Endothelial cell of umbilical vein (primary cell): ENCODE results near the gene KIDINS220. TPM values are rescaled to one million over a fixed set of nuclear protein-coding genes. Genes with fewer than 3 reads are reported as not detected.

Experiments used
- BruUV-seq: library from RNA; stranded (reverse); fragments of 400-500 nt; replicated peaks from 2 replicates; lab custom pipeline; 2021; lab: Mats Ljungman, UMichigan
- CTCF ChIA-PET: fragments of 300-600, 350-600 bp; sonication (Branson Sonifier 250); formaldehyde crosslinking; loops from one replicate; lab custom pipeline; 2021; ENCODE audit warnings: antibody characterized with exemption, inconsistent platforms; lab: Charles Lee
- POLR2A ChIA-PET: fragments of 300-600, 350-600 bp; sonication (Branson Sonifier 250); formaldehyde crosslinking; loops from one replicate; lab custom pipeline; 2021; ENCODE audit warnings: antibody characterized with exemption, inconsistent platforms; lab: Charles Lee
- DNase-seq: peaks from one replicate; pipeline ENCODE4 v3.0.0-alpha.2; 2011; ENCODE audit warnings: low read depth, low spot score
- FAIRE-seq: peaks from 2 replicates; lab custom pipeline; 2011; peaks lifted over from hg19 to GRCh38; lab: Jason Lieb, UNC
- H2AFZ ChIP-seq: 2 replicates; pipeline ENCODE4 v1.6.0; 2012; ENCODE audit warnings: low read depth, low read length, control low read depth, inconsistent platforms
- H3K27ac ChIP-seq: 2 replicates; pipeline ENCODE4 v1.5.1; 2011; ENCODE audit warnings: low read depth, mild to moderate bottlenecking, control low read depth, low read length, moderate library complexity; ENCODE audit not compliant: insufficient read depth
- H3K27me3 ChIP-seq, 2 experiments: 2 replicates each; pipeline versions ENCODE4 v1.6.0 to v1.6.1; 2011; ENCODE audit warnings: low read length in 2 of 2, mixed read lengths in 1 of 2; ENCODE audit not compliant: control insufficient read depth in 2 of 2, insufficient read depth in 2 of 2
- H3K36me3 ChIP-seq, 2 experiments: 2 replicates in 1 of 2; 3 replicates in 1 of 2; pipeline ENCODE4 v1.5.1; 2011; ENCODE audit warnings: low read length in 2 of 2, mild to moderate bottlenecking in 1 of 2, moderate library complexity in 1 of 2; ENCODE audit not compliant: control insufficient read depth in 2 of 2, insufficient read depth in 2 of 2; ENCODE audit errors: extremely low read depth in 1 of 2
- H3K4me1 ChIP-seq: 3 replicates; pipeline ENCODE4 v1.5.1; 2011; ENCODE audit warnings: mild to moderate bottlenecking, low read length; ENCODE audit not compliant: control insufficient read depth, insufficient read depth; ENCODE audit errors: extremely low read depth
- H3K4me2 ChIP-seq: 2 replicates; pipeline ENCODE4 v1.6.1; 2011; ENCODE audit warnings: low read length, control low read depth, mixed read lengths; ENCODE audit not compliant: insufficient read depth
- H3K4me3 ChIP-seq, 3 experiments: fragments of 200-600 bp in 1 of 3; sonication (generic), shearing (Covaris generic) in 1 of 3; replicated peaks in 1 of 3; 2 replicates each; pipeline ENCODE4 v1.5.1; 2011 to 2016; ENCODE audit warnings: control low read depth in 3 of 3, low read length in 3 of 3, mild to moderate bottlenecking in 2 of 3, inconsistent platforms in 1 of 3, low read depth in 1 of 3, moderate library complexity in 1 of 3; ENCODE audit not compliant: insufficient read depth in 1 of 3
- H3K79me2 ChIP-seq: 2 replicates; pipeline ENCODE4 v1.6.0; 2012; ENCODE audit warnings: low read length, inconsistent platforms; ENCODE audit not compliant: control insufficient read depth, insufficient read depth
- H3K9ac ChIP-seq: replicated peaks from 2 replicates; pipeline ENCODE3; 2011; ENCODE audit warnings: low read length, control low read depth; ENCODE audit not compliant: insufficient read depth; ENCODE audit errors: extremely low read depth
- H3K9me1 ChIP-seq: replicated peaks from 3 replicates; pipeline ENCODE4 v1.6.0; 2011; ENCODE audit warnings: mild to moderate bottlenecking, low read length; ENCODE audit not compliant: control insufficient read depth, insufficient read depth; ENCODE audit errors: extremely low read depth
- H3K9me3 ChIP-seq: replicated peaks from 2 replicates; pipeline ENCODE4 v1.5.1; 2012; ENCODE audit warnings: low read length, inconsistent platforms; ENCODE audit not compliant: control insufficient read depth, insufficient read depth
- H4K20me1 ChIP-seq: replicated peaks from 2 replicates; pipeline ENCODE3; 2011; ENCODE audit warnings: mild to moderate bottlenecking, low read length; ENCODE audit not compliant: control insufficient read depth, insufficient read depth; ENCODE audit errors: extremely low read depth
- EZH2 ChIP-seq: IDR thresholded peaks from 2 replicates; pipeline ENCODE4 v1.6.1; 2012; ENCODE audit warnings: borderline replicate concordance, low read depth, mild to moderate bottlenecking, moderate library complexity, low read length, inconsistent platforms; ENCODE audit not compliant: severe bottlenecking
- FOS ChIP-seq: IDR thresholded peaks from 2 replicates; pipeline ENCODE4 v1.6.1; 2011; ENCODE audit warnings: mild to moderate bottlenecking, low read length, moderate library complexity, borderline replicate concordance; ENCODE audit not compliant: insufficient read depth
- GATA2 ChIP-seq: IDR thresholded peaks from 2 replicates; pipeline ENCODE4 v1.7.0; 2011; ENCODE audit warnings: low read depth, mild to moderate bottlenecking, moderate library complexity, mixed read lengths, low read length; ENCODE audit not compliant: insufficient read length, insufficient read depth
- JUN ChIP-seq: IDR thresholded peaks from 2 replicates; pipeline ENCODE4 v1.6.1; 2011; ENCODE audit warnings: borderline replicate concordance, low read depth; ENCODE audit not compliant: insufficient read length, insufficient read depth
- MAX ChIP-seq: IDR thresholded peaks from 2 replicates; pipeline ENCODE4 v1.6.1; 2011; ENCODE audit not compliant: insufficient read depth, insufficient read length
- MYC ChIP-seq: IDR thresholded peaks from one replicate; pipeline ENCODE4 v1.6.1; 2011; ENCODE audit warnings: mild to moderate bottlenecking, low read depth, low read length
- POLR2A ChIP-seq: IDR thresholded peaks from 2 replicates; pipeline ENCODE4 v1.6.1; 2012; ENCODE audit warnings: low read depth, mild to moderate bottlenecking, control low read depth, low read length
- POLR2AphosphoS5 ChIP-seq: IDR thresholded peaks from 2 replicates; pipeline ENCODE4 v1.6.1; 2012; ENCODE audit warnings: low read depth, mild to moderate bottlenecking, control low read depth, low read length, moderate library complexity; ENCODE audit not compliant: insufficient read depth
- dilution Hi-C: fragments of 300-500 bp; cut with MboI; formaldehyde crosslinking; loops from one replicate; pipeline ENCODE4 v1.15.0; 2019; ENCODE audit warnings: low sequenced_read_pairs; ENCODE audit not compliant: extremely low pct_ligation_motif_present
- intact Hi-C: fragments of 100-400 bp; cut with micrococcal nuclease; formaldehyde crosslinking; loops from one replicate; pipeline ENCODE4 v1.10.0; 2022
- polyA plus RNA-seq, 4 experiments: library from polyadenylated mRNA; depleted of rRNA in 3 of 4; stranded (reverse) in 3 of 4; unstranded in 1 of 4; fragments of >200 nt; gene quantifications; 2 replicates each; pipeline versions ENCODE4 v1.2.1 to v1.2.3, GENCODE V29; 2011 to 2012; ENCODE audit warnings: missing spikeins in 1 of 4
- total RNA-seq: library from RNA; stranded (reverse); gene quantifications from 2 replicates; pipeline ENCODE4 v1.2.3, GENCODE V29; 2021
- TF ChIP-seq, protein P1 (sequence below), 2 donors: IDR thresholded peaks; 1 replicate in 1 of 2; 2 replicates in 1 of 2; pipeline ENCODE4 v1.5.1; 2011; ENCODE audit warnings: low read length in 2 of 2, mild to moderate bottlenecking in 2 of 2, moderate library complexity in 2 of 2, control low read depth in 1 of 2, inconsistent platforms in 1 of 2, low read depth in 1 of 2; ENCODE audit not compliant: insufficient read depth in 1 of 2; ENCODE audit errors: extremely low read depth in 1 of 2

Gene KIDINS220
- total and polyA plus RNA-seq, 2 donors (not counting 3 experiments of a cell fraction or from before 2014, with no cell fraction given) = 33.9 to 41.3 TPM

DNA sequence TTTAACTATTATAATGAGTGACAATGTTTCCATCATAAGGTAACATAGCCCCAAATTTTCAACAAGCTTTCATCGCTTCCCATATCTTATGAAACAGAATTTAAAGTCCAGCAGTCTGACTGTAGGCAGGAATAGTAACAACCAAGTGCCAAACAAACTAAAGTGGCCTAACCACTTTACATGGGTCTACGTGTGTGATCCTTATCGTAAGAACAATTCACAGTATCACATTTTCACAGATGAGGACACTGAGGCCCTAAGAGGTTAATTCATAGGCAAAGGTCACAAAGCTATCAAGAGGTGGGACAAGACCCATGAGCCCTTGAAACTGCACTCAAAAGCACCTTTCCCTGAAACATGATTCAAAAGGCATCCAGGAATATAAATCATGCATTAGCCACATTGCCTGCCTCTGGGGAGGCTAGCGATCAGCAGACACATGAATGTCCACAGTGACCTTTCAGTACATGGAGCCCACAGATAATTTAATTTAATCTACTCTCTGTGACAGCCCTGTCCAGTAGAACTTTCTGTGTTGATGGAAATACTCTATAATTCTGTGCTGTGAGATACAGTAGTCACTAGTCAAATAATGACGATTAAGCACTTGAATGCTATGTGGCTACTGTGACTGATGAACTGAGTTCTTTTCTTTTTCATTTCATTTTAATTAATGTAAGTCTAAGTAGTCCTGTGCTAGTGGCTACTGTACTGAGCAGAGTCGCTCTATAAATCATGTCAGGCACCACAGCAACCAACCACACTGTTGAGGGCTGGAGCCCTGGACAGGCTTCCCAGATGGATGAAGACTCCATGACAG lies 30.3 kb downstream of the KIDINS220 start:
- Histone ChIP-seq H3K4me1 (peaks cover 9% of the 10 kb centered on the region), H3K4me3 (no peak overlapping the region), H3K36me3 (peaks cover 10 to 11% of the 10 kb centered on the region in 2 experiments), H3K27ac (no peak overlapping the region), H4K20me1 (no peaks in the 10 kb centered on the region), H3K79me2 (no peaks in the 10 kb centered on the region), H3K4me2 (no peak overlapping the region), H3K9me1 (no peaks in the 10 kb centered on the region), H3K9ac (no peak overlapping the region), H3K9me3 (no peaks in the 10 kb centered on the region), H3K27me3 (no peaks in the 10 kb centered on the region), H2AFZ (no peak overlapping the region)
- FAIRE-seq (no peak), DNase-seq (no peak)
- dilution Hi-C loops = no loop called here
- ChIA-PET POLR2A (no interaction called here), CTCF (no interaction called here)
- TF ChIP-seq EZH2 (no peak), POLR2AphosphoS5 (no peak), POLR2A (no peak), MYC (no peak), GATA2 (no peak), JUN (no peak), MAX (no peak), FOS (no peak)
- TF ChIP-seq, protein P1, sequence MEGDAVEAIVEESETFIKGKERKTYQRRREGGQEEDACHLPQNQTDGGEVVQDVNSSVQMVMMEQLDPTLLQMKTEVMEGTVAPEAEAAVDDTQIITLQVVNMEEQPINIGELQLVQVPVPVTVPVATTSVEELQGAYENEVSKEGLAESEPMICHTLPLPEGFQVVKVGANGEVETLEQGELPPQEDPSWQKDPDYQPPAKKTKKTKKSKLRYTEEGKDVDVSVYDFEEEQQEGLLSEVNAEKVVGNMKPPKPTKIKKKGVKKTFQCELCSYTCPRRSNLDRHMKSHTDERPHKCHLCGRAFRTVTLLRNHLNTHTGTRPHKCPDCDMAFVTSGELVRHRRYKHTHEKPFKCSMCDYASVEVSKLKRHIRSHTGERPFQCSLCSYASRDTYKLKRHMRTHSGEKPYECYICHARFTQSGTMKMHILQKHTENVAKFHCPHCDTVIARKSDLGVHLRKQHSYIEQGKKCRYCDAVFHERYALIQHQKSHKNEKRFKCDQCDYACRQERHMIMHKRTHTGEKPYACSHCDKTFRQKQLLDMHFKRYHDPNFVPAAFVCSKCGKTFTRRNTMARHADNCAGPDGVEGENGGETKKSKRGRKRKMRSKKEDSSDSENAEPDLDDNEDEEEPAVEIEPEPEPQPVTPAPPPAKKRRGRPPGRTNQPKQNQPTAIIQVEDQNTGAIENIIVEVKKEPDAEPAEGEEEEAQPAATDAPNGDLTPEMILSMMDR (IDR thresholded peaks at IDR 0.05; ENCODE audit: extremely low read depth in 1 of 2, insufficient read depth in 1 of 2, low read depth in 1 of 2, low read length in 2 of 2) = no peak
- BruUV-seq = no TSS peak
- intact Hi-C loops = no loop called here
